ENCODE measurements around the gene BAD.
A peak's percentile ranks its signal among the peaks of the same experiment; 100 is the strongest.

Gene BAD

GRCh38 chr11:64275841-64276240 lies 8.6 kb downstream of the BAD start:
- DNase-seq (ENCODE audit: low spot score): no peak

- DNase-seq (ENCODE audit: low spot score): no peak
Observed at GRCh38 chr11:64275031-64275800, 9.2 kb downstream of the BAD start.

GRCh38 chr11:64269540-64270220 lies 14.8 kb downstream of the BAD start:
- DNase-seq (ENCODE audit: low spot score): peak; percentile 99

DNA sequence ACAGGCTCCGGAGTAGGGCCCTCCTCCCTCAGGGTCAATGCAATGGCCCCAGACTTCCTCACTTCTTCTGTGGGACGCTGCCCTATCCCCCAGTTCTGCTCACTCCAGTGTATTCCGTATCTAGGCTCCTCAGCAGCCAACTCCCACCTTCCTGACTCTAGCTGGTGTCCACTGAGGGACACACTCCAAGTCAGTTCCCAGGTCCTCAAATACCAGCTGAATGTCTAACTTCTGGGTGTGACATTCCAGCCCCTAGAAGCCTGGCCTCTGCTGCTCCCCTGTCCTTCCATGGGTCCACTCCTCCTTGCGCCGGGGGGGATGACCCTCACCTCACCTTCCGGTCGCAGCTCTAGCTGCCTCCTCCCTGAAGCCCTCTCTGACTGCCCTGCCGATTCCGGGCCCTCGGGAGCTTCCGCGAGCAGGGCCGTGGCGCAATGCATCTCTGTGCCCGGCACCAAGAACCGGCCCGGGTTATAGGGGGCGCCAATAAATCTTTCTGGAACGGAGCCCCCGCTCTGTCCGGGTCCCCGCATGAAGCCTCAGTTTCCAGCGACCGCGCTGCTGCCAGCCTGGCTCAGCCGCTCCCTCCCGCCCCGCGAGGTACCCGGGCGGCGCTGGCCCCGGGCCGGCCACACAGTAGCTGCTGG lies 15.4 kb downstream of the BAD start:
- DNase-seq (ENCODE audit: low spot score): no peak

DNA sequence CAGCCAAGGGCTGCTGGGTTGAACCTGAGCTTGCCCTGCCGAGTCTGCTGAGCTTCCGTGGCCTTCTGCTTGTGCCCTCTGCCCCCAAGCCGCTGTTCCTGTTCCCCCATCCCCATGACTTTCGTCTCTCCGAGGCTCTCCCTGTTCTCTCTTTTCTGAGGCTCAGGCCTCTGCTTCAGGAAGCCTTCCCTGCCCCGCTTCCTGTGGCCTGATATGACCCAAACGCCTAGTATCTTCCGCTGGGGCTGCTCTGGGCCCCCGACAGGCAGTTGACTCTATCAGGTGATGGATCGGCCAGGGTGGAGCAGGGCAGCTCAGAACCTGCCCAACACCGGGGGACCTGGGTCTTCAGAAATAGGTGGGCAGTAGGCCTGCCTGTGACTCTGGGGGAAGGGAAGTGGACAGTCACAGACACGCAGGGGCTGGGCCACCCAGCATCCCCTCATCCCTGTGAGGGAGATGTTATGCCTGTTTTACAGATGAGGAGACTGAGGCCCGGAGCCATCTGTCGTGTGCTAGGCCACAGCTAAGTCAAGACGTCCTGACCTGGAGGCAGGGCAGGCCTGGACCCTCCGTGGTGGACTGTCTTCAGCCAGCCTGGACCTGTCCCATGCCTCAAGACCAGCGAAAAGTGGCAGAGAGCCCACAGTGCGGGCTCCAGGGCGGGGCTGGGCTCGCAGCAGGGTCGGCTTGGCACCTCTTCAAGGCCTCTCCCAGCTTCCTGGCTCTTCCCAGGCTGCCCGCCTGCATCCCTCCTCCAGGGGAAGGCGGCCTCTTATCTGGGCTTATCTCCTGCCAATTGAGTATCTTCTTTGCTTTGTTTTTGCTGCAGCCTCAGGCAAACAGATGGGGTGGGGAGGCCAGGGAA lies 16.2 kb downstream of the BAD start:
- DNase-seq (ENCODE audit: low spot score): no peak

GRCh38 chr11:64267207-64267945 lies 17.1 kb downstream of the BAD start:
- DNase-seq (ENCODE audit: low spot score): no peak

DNA sequence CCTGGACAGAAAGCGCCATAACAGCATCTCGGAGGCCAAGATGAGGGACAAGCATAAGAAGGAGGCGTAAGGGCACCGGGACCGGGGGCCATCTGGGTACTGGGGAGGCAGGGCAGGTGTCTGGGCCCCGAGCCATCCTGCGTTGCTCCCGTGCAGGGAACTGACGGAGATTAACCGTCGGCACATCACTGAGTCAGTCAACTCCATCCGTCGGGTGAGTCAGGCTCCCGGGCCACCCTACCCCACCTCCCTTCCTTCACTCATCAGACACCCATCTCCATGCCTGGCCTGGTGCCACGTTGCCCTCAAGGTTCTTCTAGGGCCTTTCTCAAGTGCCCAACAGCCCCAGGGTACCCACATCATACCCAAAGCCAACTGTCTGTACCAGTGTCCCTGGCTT lies 18.1 kb downstream of the BAD start:
- no peak for DNase-seq (ENCODE audit: low spot score)

GRCh38 chr11:64265176-64266160 lies 19.0 kb downstream of the BAD start:
- no peak for DNase-seq (ENCODE audit: low spot score)

- DNase-seq (ENCODE audit: low spot score): no peak
Observed at GRCh38 chr11:64264371-64264852, 20.1 kb downstream of the BAD start.

- DNase-seq (ENCODE audit: low spot score): no peak
Observed at GRCh38 chr11:64263947-64264317, 20.5 kb downstream of the BAD start.

DNA sequence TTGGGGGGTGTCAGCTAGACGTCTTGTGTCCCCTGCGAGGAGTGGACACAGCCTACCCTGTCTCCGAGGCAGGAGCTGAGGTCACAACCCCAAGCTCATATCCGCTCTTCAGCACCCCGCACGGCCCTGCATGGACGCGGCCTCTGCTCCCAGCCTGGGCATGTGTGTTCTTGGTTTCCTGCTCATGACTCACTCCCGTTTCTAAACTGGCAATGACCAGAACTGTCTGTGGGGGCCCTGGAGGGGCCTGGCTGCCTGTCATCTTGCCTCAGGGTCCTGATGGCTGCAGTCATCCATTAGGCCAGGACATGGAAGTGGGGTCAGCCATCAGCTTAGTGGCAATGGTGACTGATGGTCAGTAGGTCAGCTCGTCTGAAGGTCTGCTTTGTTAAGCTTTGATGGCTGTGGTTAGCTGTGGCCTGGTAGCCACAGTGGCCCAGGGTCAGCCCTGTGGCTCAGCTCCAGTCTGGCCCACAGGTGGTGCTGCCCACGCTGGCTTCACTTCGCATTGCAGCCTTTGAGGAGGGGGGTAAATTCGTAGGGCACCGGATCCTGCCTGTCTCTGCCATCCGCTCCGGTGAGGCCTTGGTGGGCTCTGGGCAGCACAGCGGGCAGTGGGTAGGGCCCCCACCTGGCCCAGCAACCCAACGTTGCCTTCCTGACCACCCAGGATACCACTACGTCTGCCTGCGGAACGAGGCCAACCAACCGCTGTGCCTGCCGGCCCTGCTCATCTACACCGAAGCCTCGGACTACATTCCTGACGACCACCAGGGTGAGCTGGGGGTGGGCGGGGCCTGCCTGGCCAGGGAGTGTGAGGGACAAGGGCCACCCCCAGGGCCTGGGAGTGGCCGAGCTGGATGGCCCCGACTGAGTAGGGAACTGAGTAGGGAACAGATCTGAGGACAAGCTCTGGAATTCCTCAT lies 21.2 kb downstream of the BAD start:
- no peak for DNase-seq (ENCODE audit: low spot score)

GRCh38 chr11:64262271-64263002 lies 22.0 kb downstream of the BAD start:
- DNase-seq (ENCODE audit: low spot score): no peak

DNA sequence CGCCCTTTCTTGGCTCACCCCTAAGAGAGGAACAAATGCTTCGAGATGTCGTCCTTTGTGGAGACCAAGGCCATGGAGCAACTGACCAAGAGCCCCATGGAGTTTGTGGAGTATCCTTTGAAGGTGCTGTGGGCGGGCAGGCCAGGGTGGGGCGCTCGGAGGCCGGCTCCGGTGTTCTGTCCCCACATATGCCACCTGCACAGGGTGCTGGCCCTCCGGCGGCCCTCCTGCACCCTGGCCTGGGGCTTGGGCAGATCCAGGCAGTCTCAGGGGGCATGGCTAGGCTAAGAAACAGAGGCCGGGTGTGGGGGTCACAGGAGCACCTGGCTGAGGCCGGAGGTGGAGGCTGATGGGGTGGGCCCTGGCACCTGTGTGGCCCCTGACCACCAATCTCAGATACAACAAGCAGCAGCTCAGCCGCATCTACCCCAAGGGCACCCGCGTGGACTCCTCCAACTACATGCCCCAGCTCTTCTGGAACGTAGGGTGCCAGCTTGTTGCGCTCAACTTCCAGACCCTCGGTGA lies 22.8 kb downstream of the BAD start:
- no peak for DNase-seq (ENCODE audit: low spot score)

DNA sequence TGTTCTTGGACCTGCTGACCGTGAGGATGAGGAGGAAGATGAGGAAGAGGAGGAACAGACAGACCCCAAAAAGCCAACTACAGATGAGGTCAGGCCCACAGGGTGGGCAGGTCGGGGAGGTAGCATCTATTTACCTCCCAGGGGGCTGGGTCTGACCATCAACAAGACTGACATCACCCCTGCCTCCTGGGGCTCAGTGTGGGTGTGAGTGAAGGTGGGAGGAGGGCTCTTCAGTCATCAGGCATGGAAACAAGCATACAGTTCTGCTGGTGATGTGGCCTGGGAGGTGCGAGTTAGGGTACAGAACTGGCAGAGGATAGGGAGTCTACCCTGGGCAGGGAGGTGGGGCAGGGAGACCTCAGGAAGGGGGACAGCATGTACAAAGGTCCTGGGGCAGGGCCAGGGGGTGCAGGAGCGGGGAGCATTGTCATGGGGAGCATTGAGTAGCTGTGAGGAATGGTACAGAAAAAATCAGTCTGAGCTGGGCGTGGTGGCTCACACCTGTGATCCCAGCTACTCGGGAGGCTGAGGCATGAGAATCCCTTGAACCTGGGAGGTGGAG lies 24.2 kb downstream of the BAD start:
- DNase-seq (ENCODE audit: low spot score): no peak

GRCh38 chr11:64259533-64260067 lies 24.9 kb downstream of the BAD start:
- no peak for DNase-seq (ENCODE audit: low spot score)

GRCh38 chr11:64258946-64259532 lies 25.4 kb downstream of the BAD start:
- DNase-seq (ENCODE audit: low spot score): no peak

- DNase-seq (ENCODE audit: low spot score): no peak
Observed at GRCh38 chr11:64258356-64258755, 26.1 kb downstream of the BAD start.

All from left forelimb (tissue), 1 donor.